Islet precursor cell (in vitro differentiated cells): ENCODE measurements around the gene OS9.

Experiments used
- DNase-seq: peaks from one replicate; pipeline ENCODE4 v3.0.0-alpha.2; 2018

The OS9 gene

DNA sequence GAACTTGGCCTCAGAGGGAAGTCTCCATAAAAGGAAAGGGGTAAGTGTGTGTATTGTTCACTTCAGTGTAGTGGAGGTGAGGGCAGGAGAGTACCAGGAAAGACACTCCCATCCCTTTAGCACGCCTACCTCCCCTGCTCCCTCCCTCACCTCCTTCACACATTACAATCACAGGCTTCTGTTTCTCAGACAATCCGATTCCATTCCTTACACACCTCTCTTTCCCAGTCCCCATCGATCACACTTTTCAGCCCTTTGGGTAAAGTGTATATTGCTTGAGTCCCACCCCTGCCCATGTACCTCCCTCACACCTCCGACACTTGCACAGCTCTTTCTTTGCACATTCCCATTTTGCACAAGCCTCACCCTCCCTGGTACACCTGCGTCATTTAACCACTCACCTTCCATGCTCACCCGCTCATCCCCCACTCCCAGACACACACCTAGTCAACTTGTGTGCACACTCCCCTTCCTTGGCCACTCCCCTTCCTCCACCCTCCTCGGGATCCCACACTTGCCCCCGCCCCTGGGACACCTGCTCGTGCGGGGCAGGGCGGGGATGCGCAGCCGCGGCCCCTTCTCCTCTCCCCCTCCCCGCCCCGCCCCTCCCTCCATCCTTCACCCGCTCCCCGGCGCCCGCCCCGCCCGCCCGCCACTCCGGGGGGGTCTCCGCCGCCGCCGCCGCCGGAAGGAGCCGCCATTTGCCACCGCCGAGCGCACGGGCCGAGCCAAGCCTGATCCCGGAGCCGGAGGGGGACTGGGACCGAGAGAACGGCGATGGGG is 60.7 kb downstream of the OS9 start, which contains the start of gene MARCHF9:
MARCHF9 (plus strand) TSS at position 693 of the 783 bp plus-strand sequence. CDS start 426 bp downstream, outside the sequence.
- peak; percentile 85 for DNase-seq

DNA sequence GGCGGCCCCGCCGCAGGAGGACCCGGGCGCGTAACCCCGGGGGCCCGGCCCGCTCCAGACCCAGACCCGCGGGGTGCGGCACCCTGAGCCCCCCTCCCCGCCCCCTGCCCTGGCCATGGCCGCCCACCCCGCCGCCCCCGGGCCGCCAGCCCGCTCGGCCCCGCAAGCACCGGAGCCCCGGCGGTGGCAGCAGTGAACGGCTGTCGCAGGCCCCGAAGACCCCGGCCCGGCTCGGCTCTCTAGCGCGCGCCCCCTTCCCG is 61.2 kb downstream of the OS9 start:
- peak; percentile 62 for DNase-seq

DNA sequence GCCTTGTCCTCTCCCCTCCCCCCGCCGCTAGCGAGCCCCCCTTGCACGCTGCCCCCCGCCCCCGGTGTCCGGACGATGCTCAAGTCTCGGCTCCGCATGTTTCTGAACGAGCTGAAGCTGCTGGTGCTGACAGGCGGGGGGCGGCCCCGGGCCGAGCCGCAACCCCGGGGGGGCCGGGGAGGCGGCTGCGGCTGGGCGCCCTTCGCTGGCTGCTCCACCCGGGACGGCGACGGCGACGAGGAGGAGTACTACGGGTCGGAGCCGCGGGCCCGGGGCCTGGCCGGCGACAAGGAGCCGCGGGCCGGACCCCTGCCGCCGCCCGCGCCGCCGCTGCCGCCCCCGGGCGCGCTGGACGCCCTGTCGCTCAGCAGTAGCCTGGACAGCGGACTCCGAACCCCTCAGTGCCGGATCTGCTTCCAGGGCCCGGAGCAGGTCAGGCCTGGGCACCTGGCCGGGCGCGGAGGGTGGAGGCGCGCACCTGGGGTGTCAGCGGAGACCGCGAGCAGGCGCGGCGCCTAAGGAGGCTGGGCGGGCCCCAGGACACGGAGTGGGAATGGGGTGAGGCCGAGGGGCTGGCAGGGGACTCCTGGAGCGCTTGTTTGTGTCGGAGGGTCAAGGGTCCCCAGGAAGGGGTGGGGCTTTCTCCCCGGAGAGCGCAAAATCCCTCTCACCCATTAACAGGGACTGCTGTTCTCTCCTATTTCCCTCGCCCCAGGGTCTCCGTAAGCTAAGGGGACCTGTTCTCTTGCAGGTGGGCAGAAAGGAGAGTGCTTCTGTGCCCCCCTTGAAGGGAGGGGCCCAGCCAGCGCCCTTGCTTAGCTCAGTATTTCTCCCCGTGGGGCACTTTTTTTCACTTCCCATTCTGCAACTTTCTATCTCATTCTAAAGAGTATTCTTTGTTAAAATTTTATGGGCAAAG is 61.8 kb downstream of the OS9 start:
- DNase-seq, result peak; percentile 79

DNA sequence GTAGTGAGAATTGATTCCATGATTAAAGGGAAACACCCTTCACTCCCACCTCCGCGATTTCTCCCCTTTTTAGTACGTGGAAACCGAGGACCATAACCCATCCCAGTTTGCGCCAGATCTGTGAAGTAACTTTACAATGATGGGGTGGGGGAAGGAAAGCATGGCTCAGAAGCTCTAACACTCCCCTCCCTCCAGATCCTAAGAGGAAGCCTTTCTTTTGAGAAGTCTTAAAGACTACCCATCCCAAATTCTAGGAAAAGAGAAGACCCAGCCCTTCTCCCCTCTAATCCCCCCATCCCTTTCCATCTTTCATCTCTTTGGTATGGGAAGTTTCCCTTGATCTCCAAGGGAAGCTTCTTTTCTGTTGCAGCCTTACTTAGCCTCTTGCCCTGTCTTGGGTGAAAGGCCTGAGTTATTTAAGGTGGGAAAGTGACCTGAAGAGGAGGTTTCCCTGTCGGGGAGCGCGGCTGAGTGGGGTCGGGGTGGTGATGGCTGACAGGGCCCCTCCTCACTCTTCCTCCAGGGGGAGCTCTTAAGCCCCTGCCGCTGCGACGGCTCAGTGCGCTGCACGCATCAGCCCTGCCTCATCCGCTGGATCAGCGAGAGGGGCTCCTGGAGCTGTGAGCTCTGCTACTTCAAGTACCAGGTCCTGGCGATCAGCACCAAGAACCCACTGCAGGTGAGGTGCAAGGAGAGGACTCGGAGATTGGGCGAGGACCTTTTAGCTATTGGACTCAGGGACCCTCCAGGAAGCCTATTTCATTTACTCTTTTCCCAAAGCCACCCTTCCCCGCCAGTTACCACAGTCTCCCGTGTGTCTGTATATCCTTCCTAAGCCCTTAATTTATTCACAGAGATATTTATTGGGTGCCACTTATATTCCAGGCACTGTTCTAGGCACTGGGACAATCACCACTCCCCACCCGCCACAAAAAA is 62.7 kb downstream of the OS9 start:
- peak; percentile 88 for DNase-seq

DNA sequence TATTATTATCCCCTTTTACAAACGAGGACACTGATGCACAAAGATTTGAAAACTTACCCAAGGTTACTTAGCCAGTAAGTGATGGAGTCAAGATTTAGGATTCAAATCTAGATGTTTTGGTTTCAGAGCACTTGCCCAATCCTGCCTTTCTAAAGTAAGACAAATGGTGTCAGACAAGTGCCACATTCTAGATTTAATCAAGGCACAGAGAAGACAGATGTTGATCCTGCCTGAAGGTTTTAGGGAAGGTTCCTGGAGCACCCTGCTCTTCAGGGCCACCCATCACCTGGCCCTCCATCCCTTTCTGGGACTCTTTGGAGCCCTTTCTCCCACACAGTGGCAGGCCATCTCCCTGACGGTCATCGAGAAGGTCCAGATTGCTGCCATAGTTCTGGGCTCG is 63.8 kb downstream of the OS9 start:
- no peak for DNase-seq

DNA sequence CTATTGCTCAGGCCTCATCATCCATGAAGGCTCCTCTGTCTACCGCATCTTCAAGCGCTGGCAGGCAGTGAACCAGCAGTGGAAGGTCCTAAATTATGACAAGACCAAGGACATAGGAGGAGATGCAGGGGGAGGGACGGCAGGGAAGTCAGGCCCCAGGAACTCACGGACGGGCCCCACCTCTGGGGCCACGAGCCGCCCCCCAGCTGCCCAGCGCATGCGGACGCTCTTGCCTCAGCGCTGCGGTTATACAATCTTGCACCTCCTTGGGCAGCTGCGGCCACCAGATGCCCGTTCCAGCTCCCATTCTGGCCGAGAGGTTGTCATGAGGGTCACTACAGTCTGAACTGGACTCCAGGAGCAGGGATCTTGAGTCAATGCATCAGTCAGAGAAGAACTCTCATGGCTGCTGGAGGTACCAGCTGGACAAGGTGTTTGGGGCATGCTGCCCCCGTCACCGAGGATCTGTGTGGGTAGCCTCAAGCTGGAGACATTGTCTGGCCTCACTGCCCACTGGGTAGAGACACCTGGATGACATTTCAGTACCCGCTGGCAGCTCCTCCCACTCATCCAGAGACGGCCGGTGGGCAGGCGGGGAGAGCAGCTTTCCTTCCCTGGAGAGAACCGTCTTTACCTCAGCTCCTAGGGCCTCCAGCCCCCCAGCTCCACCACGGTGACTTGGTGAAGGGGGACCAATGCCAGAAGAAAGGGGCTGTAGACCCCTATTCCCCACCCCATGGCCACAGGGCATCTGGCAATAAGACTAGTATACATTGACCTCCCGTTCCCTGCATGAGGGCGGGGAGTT is 64.8 kb downstream of the OS9 start:
- peak; percentile 52 for DNase-seq

DNA sequence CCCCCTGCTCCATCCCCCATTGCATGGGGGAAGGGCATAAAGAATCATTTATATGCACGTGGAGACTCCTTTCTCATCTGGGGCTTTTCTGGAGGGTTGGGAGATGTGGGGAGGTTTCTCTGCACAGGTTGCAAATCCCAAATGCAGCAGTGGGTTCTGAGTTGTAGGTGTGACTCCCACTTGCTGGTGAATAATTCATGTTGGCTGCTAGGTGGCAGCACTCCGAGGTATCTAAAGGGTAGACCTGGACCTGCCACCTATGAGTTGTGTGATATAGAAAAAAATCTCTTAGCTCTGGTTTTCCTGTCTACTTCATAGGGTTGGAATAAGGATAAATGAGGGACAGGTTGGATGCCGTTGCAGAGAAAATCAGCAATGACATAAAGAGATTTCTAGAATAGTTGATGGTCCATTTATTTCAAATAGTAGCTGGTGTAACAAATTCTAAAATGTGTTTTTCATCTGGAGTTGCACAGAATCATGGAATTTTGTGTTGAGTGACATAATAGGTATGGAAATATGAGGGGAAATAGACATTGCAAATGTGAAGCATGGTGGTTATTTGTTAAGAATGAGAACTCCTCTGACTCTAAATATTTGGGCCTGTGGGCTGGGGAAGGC is 65.5 kb downstream of the OS9 start:
- peak; percentile 60 for DNase-seq

DNA sequence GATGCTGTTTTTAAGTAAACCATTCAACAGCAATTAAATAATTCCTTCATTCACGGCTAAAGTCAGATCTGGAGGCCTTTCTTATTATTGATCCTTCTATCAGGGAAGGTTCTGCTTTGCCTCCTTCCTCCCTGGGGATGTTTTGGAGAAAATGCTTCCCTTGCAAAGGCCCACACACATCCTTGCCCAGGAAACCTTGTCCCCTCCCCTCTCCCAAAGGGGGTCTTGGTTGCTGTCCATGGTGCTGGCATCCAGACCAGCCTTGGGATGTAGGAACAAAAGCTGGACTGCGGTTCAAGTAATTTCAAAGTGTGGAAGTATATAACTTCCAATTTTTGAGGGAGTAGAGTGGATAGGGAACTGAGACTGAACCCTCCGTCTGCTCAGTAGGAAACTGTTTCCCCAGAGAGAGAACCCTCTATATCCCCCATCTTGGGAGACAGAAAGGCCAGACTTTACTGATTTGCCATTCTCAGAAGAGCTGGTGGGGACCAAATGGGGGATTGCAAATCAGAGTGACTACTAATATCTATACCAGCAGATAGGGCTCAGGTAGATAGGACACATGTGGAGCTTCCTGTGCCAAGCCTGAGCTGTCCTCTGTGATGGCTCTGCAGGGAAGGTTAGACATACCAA is 66.5 kb downstream of the OS9 start:
- peak; percentile 73 for DNase-seq

DNA sequence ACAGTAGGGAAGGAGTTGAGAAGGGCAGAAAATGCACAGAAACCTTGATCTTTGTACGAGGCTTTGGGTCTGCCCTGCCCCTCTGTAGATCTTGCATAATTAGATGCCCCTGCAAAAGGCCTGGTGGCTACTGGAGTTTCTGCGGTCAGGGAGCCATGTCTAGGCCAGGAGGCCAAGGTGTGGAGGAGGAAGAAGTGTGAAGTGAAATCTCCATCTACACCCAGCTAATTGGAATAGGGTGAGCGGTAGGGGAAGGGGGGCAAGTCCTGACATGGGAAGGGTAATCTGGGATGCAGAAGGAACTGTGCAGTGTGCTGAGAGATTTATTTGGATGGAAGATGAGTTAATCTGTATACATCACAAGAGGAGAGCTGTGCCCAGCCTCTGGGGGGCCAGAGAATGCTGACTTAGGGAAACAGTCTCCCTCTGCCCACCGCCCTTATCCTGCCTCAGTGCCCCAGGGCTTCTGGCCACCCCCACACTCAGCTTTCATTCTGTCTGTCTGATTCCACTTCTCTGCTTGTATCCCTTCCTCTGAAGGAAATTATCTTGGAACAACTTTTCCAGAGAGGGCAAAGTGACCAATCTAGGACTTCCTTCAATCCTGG is 67.6 kb downstream of the OS9 start:
- DNase-seq, result no peak

DNA sequence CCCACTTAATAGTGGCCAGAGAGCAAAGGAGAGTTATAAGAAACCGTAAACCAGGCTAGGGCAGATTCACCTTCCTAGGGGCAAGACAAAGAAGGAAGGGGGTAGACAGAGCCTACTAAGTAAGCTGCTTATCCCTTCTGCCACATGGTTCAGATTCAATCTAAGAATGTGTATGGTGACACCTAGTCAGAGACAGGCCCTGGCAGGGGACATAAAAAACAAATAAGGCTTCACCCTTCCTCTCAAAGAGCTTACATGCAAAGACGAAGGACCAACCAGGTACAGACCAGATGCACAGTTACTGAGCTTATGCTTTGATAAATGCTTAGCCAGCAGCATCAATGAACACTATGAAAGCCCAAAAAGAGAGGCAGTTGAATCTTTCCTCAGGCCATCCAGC is 68.5 kb downstream of the OS9 start:
- no peak for DNase-seq

DNA sequence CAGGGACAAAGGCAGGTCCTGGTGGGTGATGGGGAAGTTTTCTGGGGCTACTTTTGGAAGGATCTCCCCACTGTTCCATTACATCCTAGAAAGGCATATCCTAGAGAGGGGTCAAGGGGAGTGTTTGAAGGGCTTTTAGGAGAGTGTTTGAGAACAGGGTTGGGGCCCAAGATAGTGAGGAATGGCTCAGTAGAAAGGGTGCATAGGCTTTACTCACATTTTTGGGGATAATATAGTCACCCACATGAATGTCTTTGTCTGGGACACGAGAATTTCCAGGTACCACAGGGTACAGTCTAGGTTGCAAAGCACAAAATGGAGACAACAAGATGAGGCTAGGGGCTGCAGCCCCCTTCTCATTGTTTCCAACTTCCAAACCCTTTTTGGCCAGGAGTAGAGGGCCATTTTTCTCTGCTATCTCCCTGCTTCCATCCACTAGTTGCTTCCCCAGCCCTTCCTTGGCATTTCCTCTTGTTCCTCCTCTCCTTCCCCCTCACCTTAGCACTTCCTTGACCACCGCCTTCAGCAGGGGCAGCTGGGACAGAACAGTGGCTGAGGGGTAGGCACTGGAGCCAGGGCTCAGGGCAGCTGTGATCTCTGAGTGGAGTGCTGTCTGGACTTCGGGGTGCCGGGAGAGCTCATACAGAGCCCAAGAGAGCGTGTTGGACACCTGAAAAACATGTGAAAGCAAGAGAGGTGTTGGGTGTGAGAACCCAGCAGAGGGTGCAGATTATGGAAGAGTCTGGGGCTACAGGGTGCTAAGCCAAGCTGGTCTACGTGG is 70.1 kb downstream of the OS9 start:
- peak; percentile 50 for DNase-seq

DNA sequence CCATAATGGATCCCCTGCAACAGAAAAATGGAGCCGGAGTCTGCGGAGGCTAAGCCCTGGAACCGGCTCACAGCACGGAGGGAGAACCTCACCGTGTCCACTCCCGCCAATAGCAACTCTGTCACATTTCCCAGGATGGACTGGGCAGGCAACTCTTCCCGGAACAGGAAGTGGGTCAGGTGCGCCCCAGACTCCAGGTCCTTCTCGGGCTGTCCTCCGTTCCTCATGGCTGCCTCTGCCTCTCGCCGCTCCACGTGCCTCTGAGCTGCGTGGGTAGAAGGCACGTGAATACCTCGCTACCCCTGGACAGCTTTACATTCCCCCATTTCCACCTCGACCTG is 70.7 kb downstream of the OS9 start:
- no peak for DNase-seq

DNA sequence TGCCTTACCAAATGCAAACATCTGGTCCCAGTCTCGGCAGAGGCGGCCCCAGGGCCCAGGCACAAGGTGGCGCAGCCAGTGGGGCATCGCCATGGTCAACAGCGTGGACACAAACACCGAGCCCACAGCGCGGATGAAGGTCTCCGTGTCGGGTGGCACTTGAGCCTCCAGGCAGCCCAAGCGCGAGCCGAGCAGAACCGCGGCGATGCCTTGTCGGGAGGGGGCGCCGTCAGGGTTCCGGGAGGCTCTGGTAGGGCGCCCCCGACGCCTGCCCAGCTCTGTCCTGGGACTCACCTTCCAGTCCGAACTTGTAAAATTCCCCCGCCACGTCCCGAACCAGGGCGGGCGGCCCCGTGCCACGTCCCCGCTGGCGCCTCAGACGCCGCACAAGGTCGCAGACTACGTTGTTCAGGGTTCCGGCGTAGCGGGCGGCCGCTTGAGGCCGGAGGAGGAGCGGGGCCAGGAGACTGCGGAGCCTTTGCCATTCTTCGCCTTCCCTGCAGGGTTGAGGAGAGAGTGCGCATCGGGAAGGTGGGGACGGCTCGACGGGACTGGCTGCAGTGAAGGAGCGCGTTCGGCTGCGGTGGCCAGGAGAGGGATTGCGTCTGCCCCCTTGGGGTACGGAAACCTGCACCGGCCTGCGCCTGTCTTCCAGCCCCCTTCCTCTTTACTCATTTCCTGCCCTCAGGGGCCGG is 71.2 kb downstream of the OS9 start:
- peak; percentile 83 for DNase-seq

DNA sequence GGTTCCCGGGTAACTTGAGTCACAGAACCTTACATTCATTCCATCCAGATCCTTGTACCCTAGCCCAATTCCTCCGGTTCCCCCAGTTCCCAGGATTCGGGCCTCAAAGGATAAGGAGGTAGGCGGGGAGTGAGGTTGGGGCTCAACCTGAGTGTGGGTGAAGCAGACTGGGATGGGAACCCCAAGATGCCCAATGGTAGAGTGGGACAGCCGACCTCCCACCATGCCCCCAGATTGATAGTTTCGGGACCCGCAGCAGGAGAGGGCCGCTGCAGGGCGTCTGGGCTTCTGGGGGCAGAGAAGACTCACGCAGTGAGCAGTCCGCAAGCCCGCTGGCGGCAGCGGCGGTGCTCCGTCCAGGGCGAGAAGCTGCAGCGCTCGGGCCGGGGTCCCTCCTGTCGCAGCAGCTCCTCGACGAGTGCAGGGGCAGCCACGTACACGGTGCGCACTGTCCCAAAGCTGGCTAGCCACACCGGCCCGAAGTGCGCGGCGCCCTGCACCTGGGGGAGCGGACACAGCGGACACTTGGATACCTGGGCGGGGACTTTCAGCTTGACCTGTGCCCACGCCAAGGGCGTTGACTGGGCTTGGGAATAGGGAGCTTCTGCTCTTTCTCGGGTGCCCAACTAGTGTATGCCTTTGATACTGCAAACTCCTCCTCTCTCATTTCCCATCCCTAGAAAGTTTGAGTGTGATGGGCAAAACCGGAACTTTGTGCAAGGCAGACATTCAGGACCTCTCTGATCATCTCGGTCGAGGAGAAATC is 71.9 kb downstream of the OS9 start:
- DNase-seq, result peak; percentile 68

DNA sequence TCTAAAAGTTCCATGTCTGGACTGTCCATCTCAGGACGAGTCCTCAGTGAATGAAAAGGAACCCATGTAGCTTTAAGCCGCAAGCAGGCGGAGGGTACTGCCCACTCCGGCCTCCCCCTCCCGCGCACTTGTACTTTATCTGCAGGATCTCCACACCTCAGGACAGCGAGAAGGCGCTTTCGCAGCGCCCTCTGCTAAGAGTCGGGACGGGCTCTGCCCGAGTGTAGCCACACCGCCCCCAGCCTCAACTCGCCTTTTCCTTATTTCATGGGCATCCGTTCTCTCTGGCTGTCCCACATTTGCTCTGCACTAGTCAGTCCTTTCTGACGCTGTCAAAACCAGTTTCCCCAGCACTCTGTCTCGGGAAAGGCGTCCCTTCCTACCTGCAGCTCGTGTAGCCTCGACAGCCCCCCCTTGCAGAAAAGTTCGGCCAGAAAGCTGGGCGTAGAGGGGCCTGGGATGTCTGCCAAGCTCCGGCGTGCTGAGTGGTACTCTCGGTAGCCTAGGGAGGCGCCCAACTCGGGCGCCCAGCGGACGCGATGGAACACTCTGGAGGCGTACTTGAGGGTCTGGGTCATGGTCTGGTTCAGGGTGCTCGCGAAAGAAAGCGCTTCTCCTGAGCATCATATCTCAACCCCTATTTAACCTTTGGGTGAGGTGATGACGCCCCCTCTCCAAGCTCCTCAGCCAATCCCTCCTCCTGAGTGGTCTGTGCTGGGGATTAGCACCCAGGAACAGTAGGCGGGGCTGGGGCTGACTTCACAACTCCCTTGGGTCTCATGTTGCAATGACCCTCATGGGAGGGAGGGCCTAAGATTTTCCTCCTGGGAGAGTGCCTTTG is 72.8 kb downstream of the OS9 start, which contains the start of gene CYP27B1:
CYP27B1 (minus strand) TSS at position 615 of the 841 bp plus-strand sequence; CDS start at position 578, 37 bp downstream.
- DNase-seq, result peak; percentile 72

DNA sequence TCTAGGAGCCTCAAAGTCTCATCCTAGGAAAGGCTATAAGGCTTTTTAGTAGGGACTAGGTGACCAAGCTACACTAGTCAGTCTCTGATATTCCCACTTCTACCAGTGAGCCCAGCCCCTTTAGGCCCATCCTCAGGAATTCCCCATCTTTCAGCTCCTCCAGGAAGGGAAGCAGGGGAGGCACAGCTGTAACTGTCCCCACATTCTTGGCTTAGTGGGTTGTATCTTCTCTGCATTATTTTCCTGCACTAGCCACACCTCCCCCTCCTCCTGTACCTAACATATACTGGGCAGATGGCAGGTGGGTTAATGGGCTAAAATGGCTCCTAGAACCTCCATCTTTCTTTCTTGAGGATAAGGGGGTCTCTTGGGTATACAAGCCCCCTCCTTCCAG is 73.4 kb downstream of the OS9 start:
- no peak for DNase-seq

DNA sequence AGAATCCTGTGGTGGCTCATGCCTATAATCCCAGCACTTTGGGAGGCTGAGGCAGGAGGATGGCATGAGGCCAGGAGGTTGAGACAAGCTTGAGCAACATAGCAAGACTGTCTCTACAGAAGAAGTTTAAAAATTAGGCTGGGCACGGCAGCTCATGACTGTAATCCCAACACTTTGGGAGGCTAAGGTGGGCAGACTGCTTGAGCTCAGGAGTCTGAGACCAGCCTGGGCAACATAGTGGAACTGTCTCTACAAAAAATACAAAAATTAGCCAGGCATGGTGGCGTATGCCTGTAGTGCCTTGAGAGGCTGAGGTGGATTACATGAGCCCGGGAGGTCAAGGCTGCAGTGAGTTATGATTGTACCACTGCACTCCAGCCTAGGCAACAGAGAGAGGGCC is 73.9 kb downstream of the OS9 start:
- peak; percentile 29 for DNase-seq
